HepG2 (cell line): ENCODE measurements around the gene STN1. TPM values are rescaled to one million over a fixed set of nuclear protein-coding genes. Genes with fewer than 3 reads are reported as not detected.

ENCODE experiments used
- ATAC-seq: fragments of 200-7000 bp; cut with Tn5 transposase; 3 replicates; pipeline ENCODE4 v1.9.1; 2020; ENCODE audit warnings: mild to moderate bottlenecking, moderate library complexity
- BruUV-seq: library from RNA; stranded (reverse); fragments of 400-500 nt; replicated peaks from 2 replicates; lab custom pipeline; 2021; lab: Mats Ljungman, UMichigan
- CTCF ChIA-PET: fragments of 300-600 bp; formaldehyde crosslinking; extraction: SDS; loops from one replicate; lab custom pipeline; 2021; ENCODE audit warnings: low total read pairs, inconsistent platforms, low intra/inter-chr PET ratio; lab: Yijun Ruan, JAX
- POLR2A ChIA-PET: fragments of 350-600 bp; sonication (Branson Sonifier 250); formaldehyde crosslinking; loops from one replicate; lab custom pipeline; 2020; ENCODE audit warnings: antibody characterized with exemption, inconsistent platforms; lab: Yijun Ruan, JAX
- DNase-seq: peaks from one replicate; pipeline ENCODE4 v3.0.0-alpha.2; 2015; ENCODE audit warnings: low spot score
- FAIRE-seq: peaks from 3 replicates; lab custom pipeline; 2011; peaks lifted over from hg19 to GRCh38; lab: Jason Lieb, UNC
- H2AFZ ChIP-seq: one replicate; pipeline ENCODE4 v1.6.1; 2011; ENCODE audit warnings: low read length, inconsistent platforms
- H3K27ac ChIP-seq: fragments of 300-600 bp; 3 replicates; pipeline ENCODE4 v1.8.0; 2011; ENCODE audit warnings: mixed run types, mild to moderate bottlenecking, mixed read lengths, low read length, inconsistent platforms; ENCODE audit not compliant: insufficient read depth; ENCODE audit errors: extremely low read length
- H3K27me3 ChIP-seq, 2 experiments: fragments of 200-600 bp in 1 of 2; 2 replicates in 1 of 2; 3 replicates in 1 of 2; pipeline versions ENCODE4 v1.6.0 to v1.8.0; 2011; ENCODE audit warnings: low read length in 2 of 2, mild to moderate bottlenecking in 2 of 2, moderate library complexity in 2 of 2, inconsistent platforms in 1 of 2; ENCODE audit not compliant: insufficient read depth in 2 of 2, control insufficient read depth in 1 of 2
- H3K36me3 ChIP-seq, 2 experiments: fragments of 200-600 bp in 1 of 2; replicated peaks in 1 of 2; 2 replicates in 1 of 2; 3 replicates in 1 of 2; pipeline versions ENCODE4 v1.5.1 to v1.8.0; 2011; ENCODE audit warnings: low read length in 2 of 2, inconsistent platforms in 1 of 2; ENCODE audit not compliant: insufficient read depth in 2 of 2, control insufficient read depth in 1 of 2
- H3K4me1 ChIP-seq: 2 replicates; pipeline ENCODE4 v1.5.1; 2012; ENCODE audit warnings: low read length, inconsistent platforms; ENCODE audit not compliant: insufficient read depth
- H3K4me2 ChIP-seq: 2 replicates; pipeline ENCODE4 v1.6.0; 2011; ENCODE audit warnings: low read depth, low read length, inconsistent platforms
- H3K4me3 ChIP-seq, 3 experiments: fragments of 200-600 bp in 1 of 3; sonication (generic), shearing (Covaris generic) in 1 of 3; replicated peaks in 1 of 3; 2 replicates each; pipeline ENCODE4 v1.5.1; 2011 to 2016; ENCODE audit warnings: low read length in 3 of 3, inconsistent platforms in 2 of 3, low read depth in 2 of 3, mild to moderate bottlenecking in 2 of 3, control low read depth in 1 of 3, mixed read lengths in 1 of 3; ENCODE audit not compliant: insufficient read depth in 1 of 3
- H3K79me2 ChIP-seq: one replicate; pipeline ENCODE4 v1.6.1; 2011; ENCODE audit warnings: low read length, inconsistent platforms; ENCODE audit not compliant: insufficient read depth
- H3K9ac ChIP-seq: 2 replicates; pipeline ENCODE4 v1.6.0; 2011; ENCODE audit warnings: mild to moderate bottlenecking, low read depth, low read length, inconsistent platforms; ENCODE audit not compliant: insufficient read depth
- H3K9me3 ChIP-seq: 2 replicates; pipeline ENCODE4 v1.5.1; 2012; ENCODE audit warnings: mild to moderate bottlenecking, low read length
- H4K20me1 ChIP-seq: 2 replicates; pipeline ENCODE4 v1.6.0; 2011; ENCODE audit warnings: inconsistent platforms, mild to moderate bottlenecking, low read length, moderate library complexity; ENCODE audit not compliant: insufficient read depth
- MAFK ChIP-seq, 2 experiments: IDR thresholded peaks in 1 of 2; conservative IDR thresholded peaks in 1 of 2; 2 replicates each; pipeline ENCODE4 v1.6.1; 2011; ENCODE audit warnings: improper control_type of control experiment in 2 of 2, low read length in 2 of 2
- ZNF382 ChIP-seq: sonication (generic); formaldehyde crosslinking; IDR thresholded peaks from 2 replicates; pipeline ENCODE4 v1.5.0; 2020; ENCODE audit warnings: missing genetic modification reagents, mild to moderate bottlenecking, borderline replicate concordance
- WGBS: methylation state at CpG from one replicate; pipeline ENCODE4 v1.1.6; 2017; ENCODE audit warnings: low lambda C conversion rate; 5-methylcytosine and 5-hydroxymethylcytosine counted together
- in situ Hi-C: cut with HindIII; loops from 2 replicates; pipeline ENCODE4 v1.10.0; 2017; ENCODE audit warnings: low pct_unique_long_range_greater_than_20kb; ENCODE audit not compliant: extremely low pct_ligation_motif_present
- intact Hi-C: fragments of 100-400 bp; cut with micrococcal nuclease; formaldehyde crosslinking; loops from one replicate; pipeline ENCODE4 v1.10.0; 2022; ENCODE audit not compliant: unreplicated experiment
- polyA plus RNA-seq, 8 experiments: library from polyadenylated mRNA; depleted of rRNA in 3 of 8; stranded (reverse) in 7 of 8; unstranded in 1 of 8; fragments of >200 nt; fragmentation: Illumina TruSeq in 4 of 8; extraction: Trizol in 4 of 8; gene quantifications; 2 replicates each; pipeline versions ENCODE4 v1.2.1 to v1.2.3, GENCODE V29; 2011 to 2016; ENCODE audit warnings: low read depth in 4 of 8, missing spikeins in 1 of 8, mixed read lengths in 1 of 8; ENCODE audit not compliant: insufficient read depth in 1 of 8
- total RNA-seq, 5 experiments: library from RNA; depleted of rRNA; stranded (reverse); fragments of >200 nt; fragmentation: Illumina TruSeq; extraction: Trizol; gene quantifications; 2 replicates each; pipeline ENCODE4 v1.2.3, GENCODE V29; 2016; ENCODE audit warnings: low read depth in 1 of 5
- TF ChIP-seq, protein P1 (sequence below): sonication (generic); formaldehyde crosslinking; IDR thresholded peaks from 2 replicates; pipeline ENCODE4 v1.4.0; 2020; ENCODE audit warnings: missing genetic modification reagents

STN1 gene
- total and polyA plus RNA-seq, 2 of the 13 experiments (the other 11 are each of a cell fraction or from before 2014, with no cell fraction given) = 17.6 to 22.7 TPM

DNA sequence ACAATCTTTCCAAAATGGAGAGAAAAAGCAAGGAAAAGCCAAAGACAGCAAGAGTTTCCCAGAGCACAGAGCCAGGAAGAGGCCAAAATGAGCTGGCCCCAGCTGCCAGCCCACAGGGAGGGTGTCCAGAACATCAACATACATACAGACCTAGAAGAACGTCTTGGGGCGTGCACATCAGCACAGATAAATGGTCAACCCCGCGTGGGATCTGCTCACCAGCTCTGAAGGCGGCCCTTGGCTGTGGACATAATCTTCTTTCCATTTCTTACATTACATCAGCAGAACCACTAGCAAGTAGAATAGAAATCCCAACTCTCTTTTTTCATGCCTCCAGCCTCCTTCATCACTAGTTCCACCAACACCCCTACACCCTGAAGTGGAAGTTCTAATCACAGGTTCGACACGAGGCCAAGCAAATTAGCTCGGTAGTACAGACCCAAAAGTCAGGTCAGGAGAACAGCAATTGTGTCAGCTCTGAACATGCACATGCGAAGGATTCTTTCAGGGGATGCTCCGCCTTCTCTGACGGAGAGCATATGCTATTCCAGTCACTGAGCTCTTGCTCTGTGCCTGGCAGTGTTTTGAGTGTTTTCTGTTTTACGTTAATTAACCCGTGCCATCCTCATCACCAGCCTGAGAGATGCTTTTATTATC is 79.0 kb downstream of the STN1 start (continued):
- TF ChIP-seq, protein P1, sequence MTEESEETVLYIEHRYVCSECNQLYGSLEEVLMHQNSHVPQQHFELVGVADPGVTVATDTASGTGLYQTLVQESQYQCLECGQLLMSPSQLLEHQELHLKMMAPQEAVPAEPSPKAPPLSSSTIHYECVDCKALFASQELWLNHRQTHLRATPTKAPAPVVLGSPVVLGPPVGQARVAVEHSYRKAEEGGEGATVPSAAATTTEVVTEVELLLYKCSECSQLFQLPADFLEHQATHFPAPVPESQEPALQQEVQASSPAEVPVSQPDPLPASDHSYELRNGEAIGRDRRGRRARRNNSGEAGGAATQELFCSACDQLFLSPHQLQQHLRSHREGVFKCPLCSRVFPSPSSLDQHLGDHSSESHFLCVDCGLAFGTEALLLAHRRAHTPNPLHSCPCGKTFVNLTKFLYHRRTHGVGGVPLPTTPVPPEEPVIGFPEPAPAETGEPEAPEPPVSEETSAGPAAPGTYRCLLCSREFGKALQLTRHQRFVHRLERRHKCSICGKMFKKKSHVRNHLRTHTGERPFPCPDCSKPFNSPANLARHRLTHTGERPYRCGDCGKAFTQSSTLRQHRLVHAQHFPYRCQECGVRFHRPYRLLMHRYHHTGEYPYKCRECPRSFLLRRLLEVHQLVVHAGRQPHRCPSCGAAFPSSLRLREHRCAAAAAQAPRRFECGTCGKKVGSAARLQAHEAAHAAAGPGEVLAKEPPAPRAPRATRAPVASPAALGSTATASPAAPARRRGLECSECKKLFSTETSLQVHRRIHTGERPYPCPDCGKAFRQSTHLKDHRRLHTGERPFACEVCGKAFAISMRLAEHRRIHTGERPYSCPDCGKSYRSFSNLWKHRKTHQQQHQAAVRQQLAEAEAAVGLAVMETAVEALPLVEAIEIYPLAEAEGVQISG (CRISPR knock-in tag) = no peak

DNA sequence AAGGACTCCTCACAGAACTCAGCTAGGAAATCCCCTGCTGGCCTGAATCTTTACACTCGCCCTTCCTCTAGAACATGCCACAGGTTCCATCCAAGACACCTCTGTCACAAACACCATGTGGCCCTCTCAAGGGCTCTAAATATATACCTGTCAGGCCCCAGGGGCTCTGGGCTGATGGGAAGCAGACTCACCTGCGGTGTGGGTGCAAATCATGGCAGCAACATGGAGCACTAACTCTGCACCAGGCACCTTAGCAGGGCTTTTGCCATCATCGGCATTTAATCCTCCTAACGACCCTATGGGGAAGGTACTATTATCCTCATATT is 80.0 kb downstream of the STN1 start:
- no TSS peak for BruUV-seq
- Histone ChIP-seq H3K36me3 (peaks cover 0 to 5% of the 10 kb centered on the region in 2 experiments; a peak in 2 of 5 replicates), H3K4me2 (peak overlapping the region; percentile 3; the same call in 1 of the 2 replicates), H3K9me3 (no peaks in the 10 kb centered on the region), H4K20me1 (peaks cover 36% of the 10 kb centered on the region), H3K27ac (no peak overlapping the region), H3K4me3 (no peak overlapping the region), H3K27me3 (no peaks in the 10 kb centered on the region), H2AFZ (no peak overlapping the region), H3K9ac (no peak overlapping the region), H3K79me2 (peaks cover 94% of the 10 kb centered on the region), H3K4me1 (peaks cover 97% of the 10 kb centered on the region)
- in situ Hi-C loops = no loop called here
- ATAC-seq = no peak
- intact Hi-C loops = no loop called here
- DNase-seq = no peak
- WGBS = 95% methylated on average over 4 of the region's 4 CpGs
- no peak for FAIRE-seq
- ChIA-PET POLR2A (interaction anchor here (1.3 to 1.9 kb wide), 5 partner anchors 9 to 44 kb away, joined by 3 to 11 read pairs (median 5); no protein-coding TSS in a partner anchor), CTCF (no interaction called here)
- 0 out of 4 replicates have a peak, but pooled peaks of 1 of the 2 experiments have one; percentile 9 for TF ChIP-seq MAFK (conservative IDR thresholded peaks at IDR 0.05 in 1 of 2, IDR thresholded peaks at IDR 0.05 in 1 of 2; ENCODE audit: low read length in 2 of 2)
- no peak for TF ChIP-seq ZNF382 (CRISPR knock-in tag)
